Bronchial epithelial cell (primary cell): ENCODE data around the gene CEL. TPM values are rescaled to one million over a fixed set of nuclear protein-coding genes. Genes with fewer than 3 reads are reported as not detected.
"Not testable (repeated sequence)": the region's sequence is repeated elsewhere in the genome, so short reads cannot be mapped to it uniquely, and the experiment has no call there.

Experiments used
- DNase-seq: peaks from one replicate; pipeline ENCODE4 v3.0.0-alpha.2; 2010; ENCODE audit warnings: low read depth
- FAIRE-seq: peaks from 2 replicates; lab custom pipeline; 2011; peaks lifted over from hg19 to GRCh38; lab: Jason Lieb, UNC
- H3K27me3 ChIP-seq: 2 replicates; pipeline ENCODE4 v1.5.1; 2011; ENCODE audit warnings: low read length; ENCODE audit not compliant: control insufficient read depth, insufficient read depth
- H3K36me3 ChIP-seq: 2 replicates; pipeline ENCODE4 v1.5.1; 2011; ENCODE audit warnings: low read length; ENCODE audit not compliant: control insufficient read depth, insufficient read depth
- H3K4me3 ChIP-seq: 2 replicates; pipeline ENCODE4 v1.5.1; 2011; ENCODE audit warnings: mild to moderate bottlenecking, low read depth, low read length, control low read depth
- CTCF ChIP-seq: IDR thresholded peaks from 2 replicates; pipeline ENCODE4 v1.5.1; 2011; ENCODE audit warnings: mild to moderate bottlenecking, moderate library complexity, low read length, control low read depth, inconsistent platforms; ENCODE audit not compliant: insufficient read depth, severe bottlenecking
- total RNA-seq: library from RNA; depleted of rRNA; stranded (reverse); fragments of >200 nt; gene quantifications from 2 replicates; pipeline ENCODE4 v1.2.1, GENCODE V29; 2014

The CEL gene
- total RNA-seq, 1 donor from 2014 or later: 0.53 TPM

- H3K27me3 ChIP-seq: no peaks in the 10 kb centered on the region
- no peak for FAIRE-seq
- no peaks in the 10 kb centered on the region for H3K36me3 ChIP-seq
- H3K4me3 ChIP-seq: no peak overlapping the region
- DNase-seq: no peak
- TF ChIP-seq CTCF: no peak
Observed at GRCh38 chr9:133088146-133088750, 26.5 kb downstream of the CEL start.

- DNase-seq: no peak
- no peak for FAIRE-seq
- no peaks in the 10 kb centered on the region for H3K27me3 ChIP-seq
- no peak overlapping the region for H3K4me3 ChIP-seq
- no peak for TF ChIP-seq CTCF
- no peaks in the 10 kb centered on the region for H3K36me3 ChIP-seq
Observed at GRCh38 chr9:133088756-133089155, 27.0 kb downstream of the CEL start.

GRCh38 chr9:133089271-133089671, 27.5 kb downstream of the CEL start:
- Histone ChIP-seq H3K27me3 (no peaks in the 10 kb centered on the region), H3K4me3 (no peak overlapping the region), H3K36me3 (no peaks in the 10 kb centered on the region)
- TF ChIP-seq CTCF: no peak
- FAIRE-seq (peak; percentile 28), DNase-seq (no peak)

- DNase-seq: no peak
- Histone ChIP-seq H3K4me3 (no peak overlapping the region), H3K27me3 (no peaks in the 10 kb centered on the region), H3K36me3 (no peaks in the 10 kb centered on the region)
- FAIRE-seq: no peak
- no peak for TF ChIP-seq CTCF
Observed at GRCh38 chr9:133090187-133090586, 28.4 kb downstream of the CEL start.

GRCh38 chr9:133090752-133091385, 29.1 kb downstream of the CEL start:
- FAIRE-seq (no peak), DNase-seq (no peak)
- Histone ChIP-seq H3K36me3 (no peaks in the 10 kb centered on the region), H3K4me3 (no peak overlapping the region), H3K27me3 (no peaks in the 10 kb centered on the region)
- no peak for TF ChIP-seq CTCF

GRCh38 chr9:133094351-133094750, 32.6 kb downstream of the CEL start:
- H3K27me3 ChIP-seq, FAIRE-seq, DNase-seq, H3K4me3 ChIP-seq: not testable (repeated sequence)
- peaks cover 16% of the 10 kb centered on the region for H3K36me3 ChIP-seq
